HG02759 (cell line): ENCODE results near the gene ATF3.

Experiments used
- ATAC-seq: cut with Tn5 transposase; IDR thresholded peaks from one replicate; pipeline ENCODE4 v1.9.1; 2021; ENCODE audit warnings: mild to moderate bottlenecking, moderate library complexity; ENCODE audit not compliant: unreplicated experiment

The ATF3 gene

GRCh38 chr1:212586206-212587015 is 22.1 kb upstream of the ATF3 start:
- ATAC-seq: peak; percentile 96

GRCh38 chr1:212587016-212587887 is 21.3 kb upstream of the ATF3 start:
- no peak for ATAC-seq

GRCh38 chr1:212587888-212588510 is 20.6 kb upstream of the ATF3 start:
- no peak for ATAC-seq

GRCh38 chr1:212589446-212589845 is 19.1 kb upstream of the ATF3 start:
- ATAC-seq: no peak

- no peak for ATAC-seq
Measured at GRCh38 chr1:212591922-212592321, 16.6 kb upstream of the ATF3 start.

- ATAC-seq: no peak
Measured at GRCh38 chr1:212593821-212594251, 14.7 kb upstream of the ATF3 start.

GRCh38 chr1:212594640-212595039 is 13.9 kb upstream of the ATF3 start:
- ATAC-seq: no peak

- ATAC-seq: no peak
Measured at GRCh38 chr1:212595229-212595628, 13.3 kb upstream of the ATF3 start.

- peak; percentile 92 for ATAC-seq
Measured at GRCh38 chr1:212595787-212596714, 12.5 kb upstream of the ATF3 start.

GRCh38 chr1:212596798-212597197 is 11.8 kb upstream of the ATF3 start:
- no peak for ATAC-seq

GRCh38 chr1:212597487-212597886 is 11.1 kb upstream of the ATF3 start:
- ATAC-seq: no peak

- ATAC-seq: no peak
Measured at GRCh38 chr1:212600071-212600915, 8.3 kb upstream of the ATF3 start.

- ATAC-seq: no peak
Measured at GRCh38 chr1:212600980-212601379, 7.6 kb upstream of the ATF3 start.

- ATAC-seq: no peak
Measured at GRCh38 chr1:212601524-212601923, 7.0 kb upstream of the ATF3 start.

- ATAC-seq: no peak
Measured at GRCh38 chr1:212605441-212606394, 2.8 kb upstream of the ATF3 start.

GRCh38 chr1:212606395-212607205 is 2.0 kb upstream of the ATF3 start:
- no peak for ATAC-seq

GRCh38 chr1:212607206-212607912 is 1.2 kb upstream of the ATF3 start:
- ATAC-seq: no peak
